GM21825 (cell line): ENCODE measurements around the gene MATN1.

Experiments used
- ATAC-seq: cut with Tn5 transposase; IDR thresholded peaks from one replicate; pipeline ENCODE4 v1.9.1; 2021; ENCODE audit warnings: mild to moderate bottlenecking, moderate library complexity; ENCODE audit not compliant: unreplicated experiment

The MATN1 gene

GRCh38 chr1:30732277-30732996, 9.1 kb upstream of the MATN1 start:
- ATAC-seq: no peak

GRCh38 chr1:30731806-30732276, 8.5 kb upstream of the MATN1 start:
- no peak for ATAC-seq

- no peak for ATAC-seq
Observed at GRCh38 chr1:30731109-30731805, 7.9 kb upstream of the MATN1 start.

GRCh38 chr1:30730346-30731108, 7.1 kb upstream of the MATN1 start:
- no peak for ATAC-seq

GRCh38 chr1:30729901-30730300, 6.5 kb upstream of the MATN1 start:
- no peak for ATAC-seq

- ATAC-seq: no peak
Observed at GRCh38 chr1:30728832-30729638, 5.7 kb upstream of the MATN1 start.

- no peak for ATAC-seq
Observed at GRCh38 chr1:30728340-30728739, 5.0 kb upstream of the MATN1 start.

- ATAC-seq: no peak
Observed at GRCh38 chr1:30727824-30728223, 4.4 kb upstream of the MATN1 start.

GRCh38 chr1:30726773-30727684, 3.6 kb upstream of the MATN1 start:
- no peak for ATAC-seq

GRCh38 chr1:30726236-30726635, 2.9 kb upstream of the MATN1 start:
- no peak for ATAC-seq

- no peak for ATAC-seq
Observed at GRCh38 chr1:30725450-30726095, 2.2 kb upstream of the MATN1 start.

GRCh38 chr1:30724655-30725421, 1.5 kb upstream of the MATN1 start:
- no peak for ATAC-seq

GRCh38 chr1:30724175-30724574, 790 bp upstream of the MATN1 start:
- no peak for ATAC-seq

GRCh38 chr1:30721812-30722537, 1.4 kb downstream of the MATN1 start:
- no peak for ATAC-seq

GRCh38 chr1:30721341-30721793, 2.0 kb downstream of the MATN1 start:
- no peak for ATAC-seq

GRCh38 chr1:30720271-30721223, 2.8 kb downstream of the MATN1 start:
- no peak for ATAC-seq
